Fibroblast of skin of scalp (primary cell): ENCODE results near the gene COX4I2.
"Not testable (repeated sequence)": the region's sequence is repeated elsewhere in the genome, so short reads cannot be mapped to it uniquely, and the experiment has no call there.

Experiments
- DNase-seq: peaks from one replicate; pipeline ENCODE4 v3.0.0-alpha.2; 2013

Gene COX4I2

GRCh38 chr20:31607640-31608250 is 30.0 kb upstream of the COX4I2 start:
- DNase-seq, result no peak

GRCh38 chr20:31608251-31608945 is 29.3 kb upstream of the COX4I2 start:
- DNase-seq, result no peak

GRCh38 chr20:31612271-31612640 is 25.5 kb upstream of the COX4I2 start:
- not testable (repeated sequence) for DNase-seq

- no peak for DNase-seq
Observed at GRCh38 chr20:31615416-31615815, 22.3 kb upstream of the COX4I2 start.

- no peak for DNase-seq
Observed at GRCh38 chr20:31617432-31618104, 20.1 kb upstream of the COX4I2 start.

- DNase-seq, result no peak
Observed at GRCh38 chr20:31620246-31620645, 17.5 kb upstream of the COX4I2 start.

GRCh38 chr20:31623123-31623505 is 14.6 kb upstream of the COX4I2 start:
- DNase-seq, result not testable (repeated sequence)

- DNase-seq, result not testable (repeated sequence)
Observed at GRCh38 chr20:31626534-31626933, 11.2 kb upstream of the COX4I2 start.

- not testable (repeated sequence) for DNase-seq
Observed at GRCh38 chr20:31628057-31628456, 9.7 kb upstream of the COX4I2 start.

- DNase-seq, result no peak
Observed at GRCh38 chr20:31630187-31630790, 7.4 kb upstream of the COX4I2 start.

GRCh38 chr20:31632548-31633338 is 5.0 kb upstream of the COX4I2 start:
- no peak for DNase-seq

- DNase-seq, result no peak
Observed at GRCh38 chr20:31633339-31633914, 4.3 kb upstream of the COX4I2 start.

- DNase-seq, result no peak
Observed at GRCh38 chr20:31638317-31638716, 605 bp downstream of the COX4I2 start.

- no peak for DNase-seq
Observed at GRCh38 chr20:31638816-31639215, 1.1 kb downstream of the COX4I2 start.

GRCh38 chr20:31640259-31640658 is 2.5 kb downstream of the COX4I2 start:
- DNase-seq, result no peak

GRCh38 chr20:31641391-31641790 is 3.7 kb downstream of the COX4I2 start:
- no peak for DNase-seq

- no peak for DNase-seq
Observed at GRCh38 chr20:31642837-31643236, 5.1 kb downstream of the COX4I2 start.

GRCh38 chr20:31643522-31643921 is 5.8 kb downstream of the COX4I2 start:
- no peak for DNase-seq

GRCh38 chr20:31644701-31645100 is 7.0 kb downstream of the COX4I2 start:
- DNase-seq, result no peak

- not testable (repeated sequence) for DNase-seq
Observed at GRCh38 chr20:31648104-31648503, 10.4 kb downstream of the COX4I2 start.

- peak; percentile 64 for DNase-seq
Observed at GRCh38 chr20:31652917-31653396, 15.2 kb downstream of the COX4I2 start.

- DNase-seq, result no peak
Observed at GRCh38 chr20:31653561-31653960, 15.8 kb downstream of the COX4I2 start.
